Activated CD4-positive, CD25-positive, alpha-beta regulatory T cell treated with anti-CD3 and anti-CD28 coated beads, Interleukin-2, amount 50 U/mL, for 72 hours (primary cell): Measurements from ENCODE around the gene VENTX.

ENCODE experiments used
- DNase-seq: peaks from one replicate; pipeline ENCODE4 v3.0.0; 2021

Gene VENTX

GRCh38 chr10:133237588-133238465 is at the start of gene VENTX:
Gene VENTX (plus strand): TSS chr10:133237855. CDS start chr10:133237915, 60 bp downstream.
- no peak for DNase-seq

- DNase-seq, result no peak
Measured at GRCh38 chr10:133187906-133188681, 49.6 kb upstream of the VENTX start.

- DNase-seq, result no peak
Measured at GRCh38 chr10:133189256-133189655, 48.4 kb upstream of the VENTX start.

- DNase-seq, result no peak
Measured at GRCh38 chr10:133189726-133190125, 47.9 kb upstream of the VENTX start.

GRCh38 chr10:133190225-133190624 is 47.4 kb upstream of the VENTX start:
- no peak for DNase-seq

GRCh38 chr10:133191651-133192050 is 46.0 kb upstream of the VENTX start:
- no peak for DNase-seq

- no peak for DNase-seq
Measured at GRCh38 chr10:133194151-133194550, 43.5 kb upstream of the VENTX start.

- no peak for DNase-seq
Measured at GRCh38 chr10:133195096-133195495, 42.6 kb upstream of the VENTX start.

GRCh38 chr10:133195611-133196010 is 42.0 kb upstream of the VENTX start:
- DNase-seq, result no peak

- no peak for DNase-seq
Measured at GRCh38 chr10:133196221-133196915, 41.3 kb upstream of the VENTX start.

GRCh38 chr10:133196936-133197758 is 40.5 kb upstream of the VENTX start:
- DNase-seq, result no peak

GRCh38 chr10:133197786-133198185 is 39.9 kb upstream of the VENTX start:
- no peak for DNase-seq

GRCh38 chr10:133198206-133198605 is 39.4 kb upstream of the VENTX start:
- no peak for DNase-seq

GRCh38 chr10:133198621-133199487 is 38.8 kb upstream of the VENTX start:
- DNase-seq, result no peak

- no peak for DNase-seq
Measured at GRCh38 chr10:133199488-133199885, 38.2 kb upstream of the VENTX start.

GRCh38 chr10:133199992-133200611 is 37.6 kb upstream of the VENTX start:
- no peak for DNase-seq

GRCh38 chr10:133200621-133201031 is 37.0 kb upstream of the VENTX start:
- no peak for DNase-seq

- no peak for DNase-seq
Measured at GRCh38 chr10:133201151-133201947, 36.3 kb upstream of the VENTX start.

- no peak for DNase-seq
Measured at GRCh38 chr10:133201948-133202725, 35.5 kb upstream of the VENTX start.
